NB4 (cell line): ENCODE data around the gene HLA-DPA1.

ENCODE experiments used
- MYC ChIP-seq: IDR thresholded peaks from 2 replicates; pipeline ENCODE4 v1.6.1; 2011; ENCODE audit warnings: low read depth, low read length
- POLR2A ChIP-seq: IDR thresholded peaks from 2 replicates; pipeline ENCODE4 v1.6.1; 2011; ENCODE audit warnings: mild to moderate bottlenecking; ENCODE audit not compliant: insufficient read length; ENCODE audit errors: extremely low read depth
- TF ChIP-seq, protein P1 (sequence below): IDR thresholded peaks from one replicate; pipeline ENCODE4 v1.5.1; 2012; ENCODE audit warnings: low read depth, low read length

- TF ChIP-seq, protein P1, sequence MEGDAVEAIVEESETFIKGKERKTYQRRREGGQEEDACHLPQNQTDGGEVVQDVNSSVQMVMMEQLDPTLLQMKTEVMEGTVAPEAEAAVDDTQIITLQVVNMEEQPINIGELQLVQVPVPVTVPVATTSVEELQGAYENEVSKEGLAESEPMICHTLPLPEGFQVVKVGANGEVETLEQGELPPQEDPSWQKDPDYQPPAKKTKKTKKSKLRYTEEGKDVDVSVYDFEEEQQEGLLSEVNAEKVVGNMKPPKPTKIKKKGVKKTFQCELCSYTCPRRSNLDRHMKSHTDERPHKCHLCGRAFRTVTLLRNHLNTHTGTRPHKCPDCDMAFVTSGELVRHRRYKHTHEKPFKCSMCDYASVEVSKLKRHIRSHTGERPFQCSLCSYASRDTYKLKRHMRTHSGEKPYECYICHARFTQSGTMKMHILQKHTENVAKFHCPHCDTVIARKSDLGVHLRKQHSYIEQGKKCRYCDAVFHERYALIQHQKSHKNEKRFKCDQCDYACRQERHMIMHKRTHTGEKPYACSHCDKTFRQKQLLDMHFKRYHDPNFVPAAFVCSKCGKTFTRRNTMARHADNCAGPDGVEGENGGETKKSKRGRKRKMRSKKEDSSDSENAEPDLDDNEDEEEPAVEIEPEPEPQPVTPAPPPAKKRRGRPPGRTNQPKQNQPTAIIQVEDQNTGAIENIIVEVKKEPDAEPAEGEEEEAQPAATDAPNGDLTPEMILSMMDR: no peak
- no peak for TF ChIP-seq POLR2A
- TF ChIP-seq MYC: no peak
These were observed 7.8 kb upstream of the HLA-DPA1 start for GRCh38 chr6:33081098-33081824.
